WTC11 (cell line): Measurements from ENCODE around the gene RRP36. TPM values are rescaled to one million over a fixed set of nuclear protein-coding genes. Genes with fewer than 3 reads are reported as not detected.
A peak's percentile ranks its signal among the peaks of the same experiment; 100 is the strongest.

Experiments used
- ATAC-seq: fragments of 200-7000 bp; cut with Tn5 transposase; 2 replicates; pipeline ENCODE4 v1.10.0; 2021; ENCODE audit warnings: mild to moderate bottlenecking, moderate library complexity
- Bru-seq: library from RNA; stranded (reverse); fragments of 400-500 nt; gene quantifications from one replicate; lab custom pipeline; 2021; lab: Mats Ljungman, UMichigan
- CTCF ChIA-PET: fragments of 300-600 bp; sonication (Branson Sonifier 250); formaldehyde crosslinking; loops from one replicate; lab custom pipeline; 2021; ENCODE audit warnings: antibody characterized with exemption; lab: Charles Lee
- POLR2A ChIA-PET: fragments of 350-600 bp; sonication (Branson Sonifier 250); formaldehyde crosslinking; loops from one replicate; lab custom pipeline; 2021; ENCODE audit warnings: antibody characterized with exemption; lab: Charles Lee
- DNase-seq: peaks from one replicate; pipeline ENCODE4 v3.0.0; 2021; ENCODE audit warnings: low spot score
- H3K27ac Mint-ChIP-seq: 2 replicates; pipeline ENCODE4 v1.8.0; 2021; ENCODE audit warnings: mixed read lengths
- H3K27me3 Mint-ChIP-seq: 2 replicates; pipeline ENCODE4 v1.8.0; 2021; ENCODE audit warnings: low read depth, mild to moderate bottlenecking, moderate library complexity, mixed read lengths
- H3K36me3 Mint-ChIP-seq: 2 replicates; pipeline ENCODE4 v1.8.0; 2021; ENCODE audit warnings: mixed read lengths
- H3K4me1 Mint-ChIP-seq: 2 replicates; pipeline ENCODE4 v1.8.0; 2022; ENCODE audit warnings: mixed read lengths
- H3K4me3 Mint-ChIP-seq: 2 replicates; pipeline ENCODE4 v1.8.0; 2021; ENCODE audit warnings: mild to moderate bottlenecking, moderate library complexity, mixed read lengths
- H3K9me3 Mint-ChIP-seq: 2 replicates; pipeline ENCODE4 v1.8.0; 2021; ENCODE audit warnings: mixed read lengths
- ESRRA ChIP-seq: sonication (generic); formaldehyde crosslinking; IDR thresholded peaks from 2 replicates; pipeline ENCODE4 v1.8.1; 2022; ENCODE audit warnings: mild to moderate bottlenecking, missing genetic modification reagents, borderline replicate concordance
- ETV6 ChIP-seq: sonication (generic); formaldehyde crosslinking; IDR thresholded peaks from 2 replicates; pipeline ENCODE4 v1.8.1; 2022; ENCODE audit warnings: mild to moderate bottlenecking, missing genetic modification reagents
- FOXJ3 ChIP-seq: sonication (generic); formaldehyde crosslinking; IDR thresholded peaks from 2 replicates; pipeline ENCODE4 v1.9.0; 2021; ENCODE audit warnings: missing genetic modification reagents, mild to moderate bottlenecking, borderline replicate concordance
- FOXK1 ChIP-seq: sonication (generic); formaldehyde crosslinking; IDR thresholded peaks from 2 replicates; pipeline ENCODE4 v1.8.0; 2022; ENCODE audit warnings: mild to moderate bottlenecking, moderate library complexity, missing genetic modification reagents
- GABPB1 ChIP-seq: sonication (generic); formaldehyde crosslinking; IDR thresholded peaks from 2 replicates; pipeline ENCODE4 v1.8.1; 2023; ENCODE audit warnings: mild to moderate bottlenecking, missing genetic modification reagents
- HMGA2 ChIP-seq: fragments of 250-450 bp; sonication (Bioruptor Pico); IDR thresholded peaks from 2 replicates; pipeline ENCODE4 v1.4.0; 2021; ENCODE audit warnings: mild to moderate bottlenecking, moderate library complexity
- KAT7 ChIP-seq: sonication (generic); formaldehyde crosslinking; IDR thresholded peaks from 2 replicates; pipeline ENCODE4 v1.8.1; 2023; ENCODE audit warnings: missing genetic modification reagents, mild to moderate bottlenecking, borderline replicate concordance
- NFYB ChIP-seq: sonication (generic); formaldehyde crosslinking; conservative IDR thresholded peaks from 2 replicates; pipeline ENCODE4 v1.8.0; 2022; ENCODE audit warnings: low read depth, missing genetic modification reagents
- RELA ChIP-seq: sonication (generic); formaldehyde crosslinking; IDR thresholded peaks from 2 replicates; pipeline ENCODE4 v1.8.1; 2022; ENCODE audit warnings: missing genetic modification reagents, mild to moderate bottlenecking, borderline replicate concordance
- SP1 ChIP-seq: sonication (generic); formaldehyde crosslinking; conservative IDR thresholded peaks from 2 replicates; pipeline ENCODE4 v1.8.1; 2022; ENCODE audit warnings: missing genetic modification reagents
- TEAD4 ChIP-seq: sonication (generic); formaldehyde crosslinking; IDR thresholded peaks from 2 replicates; pipeline ENCODE4 v1.8.0; 2022; ENCODE audit warnings: mild to moderate bottlenecking, missing genetic modification reagents
- ZNF263 ChIP-seq: sonication (generic); formaldehyde crosslinking; IDR thresholded peaks from 2 replicates; pipeline ENCODE4 v1.8.1; 2022; ENCODE audit warnings: low read depth, mild to moderate bottlenecking, moderate library complexity, missing genetic modification reagents
- ZNF317 ChIP-seq: sonication (generic); formaldehyde crosslinking; IDR thresholded peaks from 2 replicates; pipeline ENCODE4 v1.8.1; 2023; ENCODE audit warnings: low read depth, mild to moderate bottlenecking, moderate library complexity, missing genetic modification reagents, borderline replicate concordance
- ZNF423 ChIP-seq: fragments of 250-450 bp; sonication (Bioruptor Pico); IDR thresholded peaks from 2 replicates; pipeline ENCODE4 v2.1.2; 2022; ENCODE audit warnings: mild to moderate bottlenecking, moderate library complexity
- long read RNA-seq, 3 experiments: library from RNA in 1 of 3; library from capped mRNA in 1 of 3; library from polyadenylated mRNA in 1 of 3; unstranded in 2 of 3; stranded (forward) in 1 of 3; transcript quantifications; one replicate each; pipeline ENCODE4 v2.0.0, GENCODE V29; 2021
- total RNA-seq: library from RNA; stranded (reverse); gene quantifications from 3 replicates; pipeline ENCODE4 v1.2.3, GENCODE V29; 2021
- TF ChIP-seq, protein P1 (sequence below): sonication (generic); formaldehyde crosslinking; IDR thresholded peaks from 2 replicates; pipeline ENCODE4 v1.8.0; 2023; ENCODE audit warnings: mild to moderate bottlenecking, missing genetic modification reagents
- TF ChIP-seq, protein P2 (sequence below): fragments of 250-450 bp; sonication (Bioruptor Pico); IDR thresholded peaks from 2 replicates; pipeline ENCODE4 v1.9.0; 2021; ENCODE audit warnings: moderate library complexity, mild to moderate bottlenecking, inconsistent platforms, borderline replicate concordance
- TF ChIP-seq, protein P3 (sequence below): sonication (generic); formaldehyde crosslinking; IDR thresholded peaks from 2 replicates; pipeline ENCODE4 v1.8.1; 2022; ENCODE audit warnings: low read depth, mild to moderate bottlenecking, moderate library complexity, missing genetic modification reagents, borderline replicate concordance
- TF ChIP-seq, protein P4 (sequence below): fragments of 250-450 bp; sonication (Bioruptor Pico); IDR thresholded peaks from 2 replicates; pipeline ENCODE4 v1.8.0; 2021; ENCODE audit warnings: mild to moderate bottlenecking
- TF ChIP-seq, protein P5 (sequence below): fragments of 250-450 bp; sonication (Bioruptor Pico); IDR thresholded peaks from 2 replicates; pipeline ENCODE4 v1.9.0; 2021; ENCODE audit warnings: mild to moderate bottlenecking, borderline replicate concordance

Gene RRP36, protein sequence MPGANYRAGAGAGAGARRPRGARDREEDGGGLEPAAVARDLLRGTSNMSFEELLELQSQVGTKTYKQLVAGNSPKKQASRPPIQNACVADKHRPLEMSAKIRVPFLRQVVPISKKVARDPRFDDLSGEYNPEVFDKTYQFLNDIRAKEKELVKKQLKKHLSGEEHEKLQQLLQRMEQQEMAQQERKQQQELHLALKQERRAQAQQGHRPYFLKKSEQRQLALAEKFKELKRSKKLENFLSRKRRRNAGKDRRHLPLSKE
- total RNA-seq: 65.6 to 81.0 TPM (median 67.9 TPM) in 3 replicates
- percentile 83 among the genes with signal in this experiment for Bru-seq, nascent RNA
- long read RNA-seq, experiment 1, transcript RRP36-201 (7 exons, 1,159 nt): major isoform, 171 of 204 reads
- long read RNA-seq, experiment 1, partial matches to known transcripts: 7 of 204 reads
- long read RNA-seq, experiment 1, other reads (novel, unspliced or antisense): 24 of 204 reads
- long read RNA-seq, experiment 2, transcript RRP36-201 (7 exons, 1,159 nt): major isoform, 58 of 99 reads
- long read RNA-seq, experiment 2, transcript RRP36-203 (1 exons, 1,005 nt): minor isoform, 10 of 99 reads
- long read RNA-seq, experiment 2, partial matches to known transcripts: 10 of 99 reads
- long read RNA-seq, experiment 2, other reads (novel, unspliced or antisense): 21 of 99 reads
- long read RNA-seq, experiment 3, partial matches to known transcripts: 2 of 5 reads
- long read RNA-seq, experiment 3, other reads (novel, unspliced or antisense): 3 of 5 reads

DNA sequence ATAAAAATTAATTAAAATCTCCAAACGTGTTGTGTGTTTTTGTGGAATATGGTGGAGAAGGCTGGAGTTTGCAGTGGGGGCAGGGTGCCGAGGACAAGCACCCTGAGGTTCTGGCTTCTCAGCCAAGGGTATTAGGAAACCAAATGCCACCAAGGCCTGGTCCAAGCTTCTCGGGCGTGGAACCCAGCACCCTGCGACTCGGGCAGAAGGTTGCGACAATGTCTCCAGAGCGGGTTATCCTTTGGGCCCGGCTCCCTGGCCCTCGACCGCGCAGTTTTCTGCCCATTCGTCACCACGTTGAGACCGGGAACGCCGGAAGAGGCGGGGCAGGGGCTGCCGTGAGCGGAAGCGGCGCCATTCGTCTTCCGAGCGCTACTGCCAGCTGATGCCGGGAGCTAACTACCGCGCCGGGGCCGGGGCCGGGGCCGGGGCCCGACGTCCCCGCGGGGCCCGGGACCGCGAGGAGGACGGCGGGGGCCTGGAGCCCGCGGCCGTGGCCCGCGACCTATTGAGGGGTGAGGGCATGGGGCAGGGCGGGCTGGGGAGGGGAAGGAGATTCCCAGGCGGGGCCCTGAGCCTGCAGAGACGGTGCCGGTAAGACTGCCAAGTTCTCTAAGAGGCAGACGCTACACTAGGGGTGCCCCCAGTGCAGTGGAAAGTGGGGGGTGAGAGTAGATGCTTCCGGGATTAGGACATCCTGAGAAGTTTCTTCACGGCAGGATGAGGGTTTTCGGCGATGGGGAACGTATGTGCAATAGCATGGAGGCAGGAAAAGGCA, at the start of gene RRP36:
Gene RRP36 (plus strand): TSS at position 354 of the 778 bp plus-strand sequence. CDS start 32 bp downstream, at position 386.
- H3K4me3 Mint-ChIP-seq: peak within 1 kb of the TSS; percentile 98
- POLR2A ChIA-PET: interaction anchor here (0.8 to 3.1 kb wide), 8 partner anchors 8 to 149 kb away, joined by 3 to 12 read pairs (median 4); partner anchors contain the start of genes CNPY3, CUL7, KLC4 and KLHDC3
- H3K27me3 Mint-ChIP-seq: no peaks in the 10 kb centered on the region

More for the DNA sequence above, at the start of gene RRP36:
- CTCF ChIA-PET: interaction anchor here (0.8 to 2.9 kb wide), 9 partner anchors 13 to 153 kb away, joined by 3 to 18 read pairs (median 5); partner anchors contain the start of genes CUL7 and GNMT
- peaks cover 8% of the 10 kb centered on the region for H3K4me1 Mint-ChIP-seq
- peak within 1 kb of the TSS; percentile 96 for H3K27ac Mint-ChIP-seq
- ATAC-seq (peak; percentile 85), DNase-seq (peak; percentile 79)
- peaks cover 47% of the 10 kb centered on the region for H3K36me3 Mint-ChIP-seq
- H3K9me3 Mint-ChIP-seq: no peaks in the 10 kb centered on the region
- TF ChIP-seq, protein P1, sequence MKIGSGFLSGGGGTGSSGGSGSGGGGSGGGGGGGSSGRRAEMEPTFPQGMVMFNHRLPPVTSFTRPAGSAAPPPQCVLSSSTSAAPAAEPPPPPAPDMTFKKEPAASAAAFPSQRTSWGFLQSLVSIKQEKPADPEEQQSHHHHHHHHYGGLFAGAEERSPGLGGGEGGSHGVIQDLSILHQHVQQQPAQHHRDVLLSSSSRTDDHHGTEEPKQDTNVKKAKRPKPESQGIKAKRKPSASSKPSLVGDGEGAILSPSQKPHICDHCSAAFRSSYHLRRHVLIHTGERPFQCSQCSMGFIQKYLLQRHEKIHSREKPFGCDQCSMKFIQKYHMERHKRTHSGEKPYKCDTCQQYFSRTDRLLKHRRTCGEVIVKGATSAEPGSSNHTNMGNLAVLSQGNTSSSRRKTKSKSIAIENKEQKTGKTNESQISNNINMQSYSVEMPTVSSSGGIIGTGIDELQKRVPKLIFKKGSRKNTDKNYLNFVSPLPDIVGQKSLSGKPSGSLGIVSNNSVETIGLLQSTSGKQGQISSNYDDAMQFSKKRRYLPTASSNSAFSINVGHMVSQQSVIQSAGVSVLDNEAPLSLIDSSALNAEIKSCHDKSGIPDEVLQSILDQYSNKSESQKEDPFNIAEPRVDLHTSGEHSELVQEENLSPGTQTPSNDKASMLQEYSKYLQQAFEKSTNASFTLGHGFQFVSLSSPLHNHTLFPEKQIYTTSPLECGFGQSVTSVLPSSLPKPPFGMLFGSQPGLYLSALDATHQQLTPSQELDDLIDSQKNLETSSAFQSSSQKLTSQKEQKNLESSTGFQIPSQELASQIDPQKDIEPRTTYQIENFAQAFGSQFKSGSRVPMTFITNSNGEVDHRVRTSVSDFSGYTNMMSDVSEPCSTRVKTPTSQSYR (CRISPR knock-in tag): peak; percentile 27; the same call in 1 of the 2 replicates
- no peak for TF ChIP-seq TEAD4 (CRISPR knock-in tag)
- TF ChIP-seq GABPB1 (CRISPR knock-in tag): peak; percentile 67
- TF ChIP-seq, protein P2, sequence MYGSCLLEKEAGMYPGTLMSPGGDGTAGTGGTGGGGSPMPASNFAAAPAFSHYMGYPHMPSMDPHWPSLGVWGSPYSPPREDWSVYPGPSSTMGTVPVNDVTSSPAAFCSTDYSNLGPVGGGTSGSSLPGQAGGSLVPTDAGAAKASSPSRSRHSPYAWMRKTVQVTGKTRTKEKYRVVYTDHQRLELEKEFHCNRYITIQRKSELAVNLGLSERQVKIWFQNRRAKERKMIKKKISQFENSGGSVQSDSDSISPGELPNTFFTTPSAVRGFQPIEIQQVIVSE (CRISPR knock-in tag): no peak
- TF ChIP-seq RELA: 0 out of 2 replicates have a peak, but pooled peaks have one; percentile 19
- TF ChIP-seq NFYB (CRISPR knock-in tag): no peak
- TF ChIP-seq HMGA2 (CRISPR knock-in tag): no peak
- no peak for TF ChIP-seq ETV6
- TF ChIP-seq KAT7 (CRISPR knock-in tag): 0 out of 2 replicates have a peak, but pooled peaks have one; percentile 45
- no peak for TF ChIP-seq ZNF317
- TF ChIP-seq ESRRA: no peak
- TF ChIP-seq, protein P3, sequence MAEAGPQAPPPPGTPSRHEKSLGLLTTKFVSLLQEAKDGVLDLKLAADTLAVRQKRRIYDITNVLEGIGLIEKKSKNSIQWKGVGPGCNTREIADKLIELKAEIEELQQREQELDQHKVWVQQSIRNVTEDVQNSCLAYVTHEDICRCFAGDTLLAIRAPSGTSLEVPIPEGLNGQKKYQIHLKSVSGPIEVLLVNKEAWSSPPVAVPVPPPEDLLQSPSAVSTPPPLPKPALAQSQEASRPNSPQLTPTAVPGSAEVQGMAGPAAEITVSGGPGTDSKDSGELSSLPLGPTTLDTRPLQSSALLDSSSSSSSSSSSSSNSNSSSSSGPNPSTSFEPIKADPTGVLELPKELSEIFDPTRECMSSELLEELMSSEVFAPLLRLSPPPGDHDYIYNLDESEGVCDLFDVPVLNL: no peak
- 0 out of 2 replicates have a peak, but pooled peaks have one; percentile 48 for TF ChIP-seq FOXK1 (CRISPR knock-in tag)
- peak; percentile 70 for TF ChIP-seq SP1 (CRISPR knock-in tag)
- no peak for TF ChIP-seq ZNF423 (CRISPR knock-in tag)
- TF ChIP-seq, protein P4, sequence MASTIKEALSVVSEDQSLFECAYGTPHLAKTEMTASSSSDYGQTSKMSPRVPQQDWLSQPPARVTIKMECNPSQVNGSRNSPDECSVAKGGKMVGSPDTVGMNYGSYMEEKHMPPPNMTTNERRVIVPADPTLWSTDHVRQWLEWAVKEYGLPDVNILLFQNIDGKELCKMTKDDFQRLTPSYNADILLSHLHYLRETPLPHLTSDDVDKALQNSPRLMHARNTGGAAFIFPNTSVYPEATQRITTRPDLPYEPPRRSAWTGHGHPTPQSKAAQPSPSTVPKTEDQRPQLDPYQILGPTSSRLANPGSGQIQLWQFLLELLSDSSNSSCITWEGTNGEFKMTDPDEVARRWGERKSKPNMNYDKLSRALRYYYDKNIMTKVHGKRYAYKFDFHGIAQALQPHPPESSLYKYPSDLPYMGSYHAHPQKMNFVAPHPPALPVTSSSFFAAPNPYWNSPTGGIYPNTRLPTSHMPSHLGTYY (CRISPR knock-in tag): 0 out of 2 replicates have a peak, but pooled peaks have one; percentile 55
- TF ChIP-seq ZNF263 (CRISPR knock-in tag): no peak
- TF ChIP-seq FOXJ3: no peak
- TF ChIP-seq, protein P5, sequence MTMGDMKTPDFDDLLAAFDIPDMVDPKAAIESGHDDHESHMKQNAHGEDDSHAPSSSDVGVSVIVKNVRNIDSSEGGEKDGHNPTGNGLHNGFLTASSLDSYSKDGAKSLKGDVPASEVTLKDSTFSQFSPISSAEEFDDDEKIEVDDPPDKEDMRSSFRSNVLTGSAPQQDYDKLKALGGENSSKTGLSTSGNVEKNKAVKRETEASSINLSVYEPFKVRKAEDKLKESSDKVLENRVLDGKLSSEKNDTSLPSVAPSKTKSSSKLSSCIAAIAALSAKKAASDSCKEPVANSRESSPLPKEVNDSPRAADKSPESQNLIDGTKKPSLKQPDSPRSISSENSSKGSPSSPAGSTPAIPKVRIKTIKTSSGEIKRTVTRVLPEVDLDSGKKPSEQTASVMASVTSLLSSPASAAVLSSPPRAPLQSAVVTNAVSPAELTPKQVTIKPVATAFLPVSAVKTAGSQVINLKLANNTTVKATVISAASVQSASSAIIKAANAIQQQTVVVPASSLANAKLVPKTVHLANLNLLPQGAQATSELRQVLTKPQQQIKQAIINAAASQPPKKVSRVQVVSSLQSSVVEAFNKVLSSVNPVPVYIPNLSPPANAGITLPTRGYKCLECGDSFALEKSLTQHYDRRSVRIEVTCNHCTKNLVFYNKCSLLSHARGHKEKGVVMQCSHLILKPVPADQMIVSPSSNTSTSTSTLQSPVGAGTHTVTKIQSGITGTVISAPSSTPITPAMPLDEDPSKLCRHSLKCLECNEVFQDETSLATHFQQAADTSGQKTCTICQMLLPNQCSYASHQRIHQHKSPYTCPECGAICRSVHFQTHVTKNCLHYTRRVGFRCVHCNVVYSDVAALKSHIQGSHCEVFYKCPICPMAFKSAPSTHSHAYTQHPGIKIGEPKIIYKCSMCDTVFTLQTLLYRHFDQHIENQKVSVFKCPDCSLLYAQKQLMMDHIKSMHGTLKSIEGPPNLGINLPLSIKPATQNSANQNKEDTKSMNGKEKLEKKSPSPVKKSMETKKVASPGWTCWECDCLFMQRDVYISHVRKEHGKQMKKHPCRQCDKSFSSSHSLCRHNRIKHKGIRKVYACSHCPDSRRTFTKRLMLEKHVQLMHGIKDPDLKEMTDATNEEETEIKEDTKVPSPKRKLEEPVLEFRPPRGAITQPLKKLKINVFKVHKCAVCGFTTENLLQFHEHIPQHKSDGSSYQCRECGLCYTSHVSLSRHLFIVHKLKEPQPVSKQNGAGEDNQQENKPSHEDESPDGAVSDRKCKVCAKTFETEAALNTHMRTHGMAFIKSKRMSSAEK (CRISPR knock-in tag): 0 out of 2 replicates have a peak, but pooled peaks have one; percentile 35
- TF ChIP-seq, all 79 proteins: peak for 8
